Activated naive CD4-positive, alpha-beta T cell (primary cell): Measurements from ENCODE around the gene CYFIP2.
A peak's percentile ranks its signal among the peaks of the same experiment; 100 is the strongest.
"Not testable (repeated sequence)": the region's sequence is repeated elsewhere in the genome, so short reads cannot be mapped to it uniquely, and the experiment has no call there.

Source experiments
- DNase-seq, 4 experiments: peaks; one replicate each; lab custom pipeline; 2025; lab: John Stamatoyannopoulos, UW

CYFIP2 gene

GRCh38 chr5:157265714-157266285, at the start of gene CYFIP2:
CYFIP2 (plus strand) TSS chr5:157266123; CDS start chr5:157285362, 19,239 bp downstream.
- peak; percentile 31 to 83 (median 66) for DNase-seq

GRCh38 chr5:157216391-157217142, 49.4 kb upstream of the CYFIP2 start:
- DNase-seq = no peak

GRCh38 chr5:157217289-157218024, 48.5 kb upstream of the CYFIP2 start:
- DNase-seq = no peak

GRCh38 chr5:157219491-157220271, 46.2 kb upstream of the CYFIP2 start:
- DNase-seq = no peak

DNA sequence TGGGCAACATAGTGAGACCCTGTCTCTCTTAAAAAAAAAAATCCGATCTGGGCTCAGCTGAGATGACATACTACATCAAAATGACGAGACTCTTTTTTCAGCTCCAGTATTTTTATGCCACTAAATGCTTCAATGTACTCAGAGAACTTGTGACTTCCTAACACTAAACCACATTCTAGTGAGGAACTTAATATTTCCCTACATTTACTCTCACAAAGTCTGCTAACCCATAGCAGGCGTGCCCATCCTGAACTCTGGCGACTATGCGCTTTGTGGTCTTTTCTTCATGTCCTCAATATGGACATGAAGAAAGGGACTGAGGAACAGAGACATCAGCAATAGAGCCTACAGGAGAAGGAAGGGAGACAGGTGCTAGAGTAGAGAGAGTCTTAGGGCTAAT, 44.0 kb upstream of the CYFIP2 start:
- DNase-seq = no peak

- DNase-seq = peak in 2 of 4 experiments; percentile 23 to 27
Observed at GRCh38 chr5:157222506-157223230, 43.3 kb upstream of the CYFIP2 start.

DNA sequence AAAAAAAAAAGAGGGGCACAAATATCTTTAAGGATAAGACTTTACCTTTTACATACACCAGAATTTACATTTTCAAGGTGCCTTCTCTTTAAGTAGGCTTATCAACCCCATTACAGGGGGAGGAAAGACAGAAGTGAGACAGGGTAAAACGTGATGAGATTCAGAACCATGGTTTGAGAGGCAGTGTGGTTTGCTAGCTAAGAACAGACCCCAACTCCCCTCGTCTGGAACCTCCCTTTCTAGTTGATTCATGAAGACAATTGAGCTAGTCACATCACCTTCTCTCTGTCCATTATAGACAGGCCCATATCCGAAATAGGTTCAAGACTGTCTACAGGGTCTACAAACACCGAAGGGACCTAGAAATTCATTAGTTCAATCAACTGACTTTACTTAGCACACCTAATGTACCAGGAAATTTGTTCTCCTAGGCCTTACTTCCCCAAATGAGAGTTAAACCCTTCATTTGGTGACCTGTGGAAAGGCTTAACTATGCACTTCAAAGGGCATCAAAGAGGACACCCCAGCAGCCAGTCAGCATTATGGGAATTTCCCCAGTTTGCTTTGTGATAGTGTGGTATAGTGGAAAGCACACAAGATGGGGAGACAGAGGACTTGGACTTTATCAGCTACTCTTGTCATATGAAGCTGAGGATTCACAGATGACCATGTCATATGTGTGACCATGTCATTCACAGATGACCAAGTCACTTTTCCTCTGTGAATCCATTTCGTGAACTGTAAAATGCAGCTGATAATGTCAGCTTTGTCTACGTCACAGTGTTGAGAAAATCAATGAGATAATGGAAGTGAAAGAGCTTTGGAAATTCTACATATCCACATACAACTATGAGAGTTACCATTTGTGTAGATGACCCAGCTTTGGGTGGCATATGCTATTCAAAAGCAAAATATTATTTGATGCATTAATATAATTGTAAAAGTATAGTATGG, 40.2 kb upstream of the CYFIP2 start:
- no peak for DNase-seq

GRCh38 chr5:157230610-157231009, 35.3 kb upstream of the CYFIP2 start:
- no peak for DNase-seq

- DNase-seq = no peak
Observed at GRCh38 chr5:157232706-157233105, 33.2 kb upstream of the CYFIP2 start.

GRCh38 chr5:157233515-157233914, 32.4 kb upstream of the CYFIP2 start:
- no peak for DNase-seq

DNA sequence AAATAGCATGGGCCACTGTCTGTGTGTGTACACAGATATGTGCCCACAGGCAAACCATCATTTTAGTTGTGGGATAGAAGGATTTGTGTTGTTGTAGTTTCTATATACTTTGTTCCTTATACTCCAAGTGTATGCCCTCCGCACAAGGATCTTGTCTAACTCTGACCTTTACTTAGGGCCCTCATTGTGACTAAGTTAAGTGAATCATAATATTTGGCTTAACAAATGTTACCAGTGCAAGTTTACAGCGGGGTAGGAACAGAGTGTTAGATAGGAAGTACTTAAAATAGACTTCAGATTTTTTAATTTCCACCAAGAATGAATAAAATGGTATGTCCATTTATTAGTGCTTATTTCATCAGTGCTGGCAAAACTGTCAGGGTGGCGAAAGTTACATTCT, 29.5 kb upstream of the CYFIP2 start:
- no peak for DNase-seq

DNA sequence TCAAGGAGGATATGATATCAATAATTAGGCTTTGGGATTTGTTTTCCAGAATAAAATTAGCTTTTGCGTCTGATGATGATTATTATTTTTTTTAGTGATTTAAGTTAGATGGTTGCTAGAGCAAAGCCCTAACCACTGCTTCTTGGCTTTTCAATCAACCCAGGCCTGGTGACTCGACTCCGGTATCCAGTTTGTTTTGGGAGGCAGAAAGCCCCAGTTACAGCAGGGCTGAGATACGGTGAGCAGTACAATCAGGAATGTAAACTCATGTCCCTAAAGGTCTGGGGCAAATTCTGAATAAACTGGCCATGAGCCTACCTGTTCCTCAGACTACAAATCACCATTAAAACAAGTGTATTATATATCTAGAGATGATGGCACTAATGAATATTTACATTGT, 24.4 kb upstream of the CYFIP2 start:
- no peak for DNase-seq

GRCh38 chr5:157244704-157245103, 21.2 kb upstream of the CYFIP2 start:
- DNase-seq = not testable (repeated sequence)

- no peak for DNase-seq
Observed at GRCh38 chr5:157245476-157245875, 20.4 kb upstream of the CYFIP2 start.

- no peak for DNase-seq
Observed at GRCh38 chr5:157245886-157246285, 20.0 kb upstream of the CYFIP2 start.

DNA sequence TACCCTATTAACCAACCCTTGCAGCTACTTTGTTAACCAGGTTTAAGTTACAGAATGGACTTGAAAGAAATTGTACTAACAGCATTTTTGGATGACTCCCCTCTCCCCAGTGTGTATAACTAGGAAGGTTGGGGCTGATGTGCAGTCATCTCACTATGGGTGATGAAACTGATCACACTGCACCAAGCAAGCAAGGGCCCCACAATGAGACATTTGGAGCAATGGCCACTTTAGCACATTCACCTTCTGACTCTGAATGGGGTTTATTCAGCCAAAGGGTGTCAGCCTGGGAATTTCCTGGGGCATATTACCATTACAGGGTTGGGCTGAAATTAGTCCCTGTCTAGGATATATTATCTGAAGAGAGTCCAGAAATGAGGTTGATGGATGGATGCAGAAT, 18.7 kb upstream of the CYFIP2 start:
- no peak for DNase-seq

- peak in 2 of 4 experiments; percentile 13 to 30 for DNase-seq
Observed at GRCh38 chr5:157248821-157249470, 17.0 kb upstream of the CYFIP2 start.

DNA sequence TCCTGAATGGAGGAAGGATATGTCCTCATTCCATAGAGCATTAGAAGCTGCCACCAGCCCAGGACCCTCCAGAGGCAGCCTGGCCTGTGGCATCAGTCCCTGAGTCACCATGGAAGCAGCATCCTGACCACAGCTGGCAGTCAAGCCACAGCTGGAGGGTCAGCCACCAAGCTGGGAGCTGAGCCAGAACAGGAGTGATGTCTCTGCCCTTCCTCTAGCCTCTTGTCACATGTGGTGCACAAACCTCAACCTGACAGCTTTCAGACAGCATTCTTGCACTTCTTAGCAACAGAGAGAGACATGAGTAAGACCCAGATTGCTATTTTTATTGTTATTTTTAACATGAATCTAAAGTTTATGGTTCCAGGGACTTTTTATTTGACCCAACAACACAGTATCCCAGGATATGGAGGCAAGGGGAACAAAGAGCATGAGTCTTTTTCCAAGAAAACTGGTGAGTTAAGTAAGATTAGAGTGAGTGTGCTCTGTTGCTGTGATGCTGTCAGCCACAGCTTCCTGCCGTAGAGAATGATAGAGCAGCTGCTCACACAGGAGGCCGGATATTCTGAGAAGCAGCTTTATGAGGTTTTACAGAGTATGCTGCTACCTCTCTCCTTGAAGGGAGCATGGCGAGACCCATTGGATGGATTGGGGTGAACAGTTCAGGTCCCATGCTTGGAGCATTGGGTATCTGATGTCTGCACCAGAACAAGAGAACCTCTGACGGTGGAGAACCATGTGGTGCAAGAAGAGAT, 13.0 kb upstream of the CYFIP2 start:
- DNase-seq = peak in 2 of 4 experiments; percentile 10 to 36

- DNase-seq = no peak
Observed at GRCh38 chr5:157253547-157253946, 12.4 kb upstream of the CYFIP2 start.
